Epithelial cell of esophagus (primary cell): ENCODE measurements around the gene CPT1B.
A peak's percentile ranks its signal among the peaks of the same experiment; 100 is the strongest.
"Not testable (repeated sequence)": the region's sequence is repeated elsewhere in the genome, so short reads cannot be mapped to it uniquely, and the experiment has no call there.

ENCODE experiments used
- DNase-seq: peaks from one replicate; pipeline ENCODE4 v3.0.0; 2010; ENCODE audit warnings: low read depth
- H3K4me3 ChIP-seq: 2 replicates; pipeline ENCODE4 v1.5.1; 2011; ENCODE audit warnings: mild to moderate bottlenecking, low read length, control low read depth
- TF ChIP-seq, protein P1 (sequence below): IDR thresholded peaks from 2 replicates; pipeline ENCODE4 v1.5.1; 2011; ENCODE audit warnings: low read depth, mild to moderate bottlenecking, low read length, control low read depth, inconsistent platforms; ENCODE audit not compliant: insufficient read depth; ENCODE audit errors: missing control alignments

Gene CPT1B

DNA sequence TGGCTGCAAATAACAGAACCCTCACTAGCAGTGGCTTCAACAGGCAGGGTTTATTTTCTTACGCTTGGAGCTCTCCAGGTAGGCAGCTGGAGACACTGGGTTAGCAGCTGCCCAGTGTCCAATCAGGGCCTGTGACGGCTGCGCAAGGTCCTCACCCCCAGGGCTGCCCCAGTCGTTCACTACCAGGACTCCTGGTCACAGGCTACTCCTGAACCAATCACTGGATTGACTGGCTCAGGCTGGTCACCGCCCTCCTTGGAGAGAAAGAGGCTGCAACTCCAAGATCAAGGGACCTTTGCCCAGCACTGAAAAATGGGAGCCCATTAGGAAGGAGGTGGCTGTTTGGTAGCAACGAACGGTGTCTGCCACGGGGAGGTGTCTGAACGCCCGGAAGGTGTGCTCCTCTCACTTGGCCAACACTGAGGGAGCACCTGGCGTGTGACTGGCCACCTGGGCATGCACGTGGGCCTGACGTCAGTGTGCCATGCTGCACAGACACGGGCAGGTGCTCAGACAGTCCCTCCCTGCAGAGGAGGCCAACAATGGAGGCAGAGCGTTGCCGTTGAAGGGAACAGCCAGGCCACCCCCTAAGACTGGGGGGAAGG, 44.6 kb upstream of the CPT1B start:
- DNase-seq: peak; percentile 70
- H3K4me3 ChIP-seq: no peak overlapping the region
- TF ChIP-seq, protein P1, sequence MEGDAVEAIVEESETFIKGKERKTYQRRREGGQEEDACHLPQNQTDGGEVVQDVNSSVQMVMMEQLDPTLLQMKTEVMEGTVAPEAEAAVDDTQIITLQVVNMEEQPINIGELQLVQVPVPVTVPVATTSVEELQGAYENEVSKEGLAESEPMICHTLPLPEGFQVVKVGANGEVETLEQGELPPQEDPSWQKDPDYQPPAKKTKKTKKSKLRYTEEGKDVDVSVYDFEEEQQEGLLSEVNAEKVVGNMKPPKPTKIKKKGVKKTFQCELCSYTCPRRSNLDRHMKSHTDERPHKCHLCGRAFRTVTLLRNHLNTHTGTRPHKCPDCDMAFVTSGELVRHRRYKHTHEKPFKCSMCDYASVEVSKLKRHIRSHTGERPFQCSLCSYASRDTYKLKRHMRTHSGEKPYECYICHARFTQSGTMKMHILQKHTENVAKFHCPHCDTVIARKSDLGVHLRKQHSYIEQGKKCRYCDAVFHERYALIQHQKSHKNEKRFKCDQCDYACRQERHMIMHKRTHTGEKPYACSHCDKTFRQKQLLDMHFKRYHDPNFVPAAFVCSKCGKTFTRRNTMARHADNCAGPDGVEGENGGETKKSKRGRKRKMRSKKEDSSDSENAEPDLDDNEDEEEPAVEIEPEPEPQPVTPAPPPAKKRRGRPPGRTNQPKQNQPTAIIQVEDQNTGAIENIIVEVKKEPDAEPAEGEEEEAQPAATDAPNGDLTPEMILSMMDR: peak; percentile 19

DNA sequence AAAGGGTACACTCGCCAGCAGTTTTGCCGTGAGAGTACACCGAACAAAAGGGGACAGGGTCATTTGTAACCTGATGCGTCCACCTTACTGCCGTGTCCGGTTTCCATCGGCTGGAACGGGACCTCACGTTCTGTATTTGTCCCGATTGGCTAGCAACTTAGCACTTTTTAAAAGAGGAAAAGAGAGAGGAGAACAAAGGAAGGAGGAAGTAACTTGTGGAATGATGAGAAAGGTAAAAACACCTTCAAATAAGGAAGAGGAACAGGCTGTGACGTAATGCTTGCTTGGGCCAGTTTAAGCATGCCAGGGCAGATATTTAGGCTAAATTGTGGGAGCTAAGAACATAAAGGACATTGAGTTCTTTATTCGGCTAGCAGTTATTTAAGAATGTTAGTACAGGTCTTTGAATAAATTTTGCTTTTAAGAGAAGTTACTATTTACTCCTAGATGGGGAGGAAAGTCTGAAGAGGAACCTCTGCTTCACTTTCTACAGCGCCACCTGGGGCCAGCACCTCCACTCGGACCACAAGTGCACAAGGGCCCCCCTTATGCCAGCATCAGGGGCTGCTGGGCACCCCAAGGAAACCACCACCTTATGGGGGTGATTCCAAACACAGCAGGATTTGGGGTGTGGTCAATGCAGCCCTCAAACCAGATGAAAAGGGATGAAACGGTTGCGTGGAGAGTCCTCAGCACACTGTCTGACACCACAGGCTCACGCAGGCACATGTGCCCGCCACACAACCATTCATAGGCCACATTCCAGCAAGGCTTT, 43.9 kb upstream of the CPT1B start:
- TF ChIP-seq, protein P1: peak; percentile 36
- H3K4me3 ChIP-seq: peak overlapping the region; percentile 39
- peak; percentile 58 for DNase-seq

DNA sequence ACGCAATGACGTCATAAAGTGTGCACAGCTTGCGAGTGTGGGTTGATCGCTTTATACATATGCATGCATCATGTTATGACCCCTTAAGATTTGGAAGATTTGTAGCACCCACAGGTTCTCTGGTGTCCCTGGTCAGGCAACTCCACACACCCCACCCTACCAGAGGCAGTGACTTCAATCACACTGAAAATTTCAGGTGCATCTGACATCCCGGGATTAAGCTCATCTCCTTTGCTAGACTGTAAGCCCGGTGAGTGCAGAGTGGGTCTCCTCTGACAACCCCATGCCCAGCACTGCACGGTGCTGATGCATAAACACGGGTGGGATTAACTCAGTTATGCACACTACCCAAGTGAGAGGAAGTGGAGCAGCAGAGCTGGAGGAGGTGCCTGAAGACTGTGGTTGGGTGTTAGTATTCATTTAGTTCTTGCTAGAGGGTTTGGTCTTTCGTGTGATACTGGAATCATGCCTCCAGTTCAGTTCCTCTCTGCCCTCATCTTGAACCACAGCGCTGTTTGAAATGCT, 43.2 kb upstream of the CPT1B start:
- TF ChIP-seq, protein P1: no peak
- H3K4me3 ChIP-seq: peak overlapping the region; percentile 39
- no peak for DNase-seq

DNA sequence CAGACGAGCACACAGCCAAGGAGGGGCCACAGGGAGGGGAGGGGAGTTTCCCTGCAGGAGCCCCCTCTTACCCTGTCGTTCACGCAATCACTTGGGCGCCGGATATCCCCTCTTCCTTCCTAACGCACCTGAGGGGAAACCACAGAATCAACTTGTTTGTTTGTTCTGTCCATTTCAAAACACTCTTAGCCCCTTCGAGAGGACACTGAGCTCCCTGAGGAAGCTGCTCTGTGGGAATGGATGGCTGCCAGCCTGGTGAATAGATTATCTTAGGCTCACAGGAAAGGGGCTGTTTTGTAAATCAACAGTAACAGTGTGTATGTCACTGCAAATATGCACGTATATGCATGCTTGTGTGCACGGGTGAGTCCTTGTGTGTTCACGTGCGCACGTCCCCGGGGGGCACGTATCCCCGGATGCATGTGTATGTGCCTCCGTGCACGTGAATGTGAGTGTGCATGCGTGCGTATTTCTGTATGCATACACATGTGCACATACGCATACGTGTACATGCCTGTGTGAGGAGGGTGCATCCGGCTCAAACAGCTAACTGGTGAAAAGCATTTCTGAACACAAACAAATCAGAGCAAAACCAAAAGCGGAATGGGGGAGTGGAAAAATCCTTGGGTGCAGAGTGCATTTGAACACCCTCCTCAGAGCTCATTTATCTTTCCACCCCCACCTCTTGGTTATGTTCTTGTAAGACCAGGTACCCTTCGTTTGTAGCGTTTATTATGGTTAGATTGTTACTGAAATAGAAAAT, 42.5 kb upstream of the CPT1B start:
- DNase-seq: no peak
- peak overlapping the region; percentile 20 for H3K4me3 ChIP-seq
- TF ChIP-seq, protein P1: no peak

DNA sequence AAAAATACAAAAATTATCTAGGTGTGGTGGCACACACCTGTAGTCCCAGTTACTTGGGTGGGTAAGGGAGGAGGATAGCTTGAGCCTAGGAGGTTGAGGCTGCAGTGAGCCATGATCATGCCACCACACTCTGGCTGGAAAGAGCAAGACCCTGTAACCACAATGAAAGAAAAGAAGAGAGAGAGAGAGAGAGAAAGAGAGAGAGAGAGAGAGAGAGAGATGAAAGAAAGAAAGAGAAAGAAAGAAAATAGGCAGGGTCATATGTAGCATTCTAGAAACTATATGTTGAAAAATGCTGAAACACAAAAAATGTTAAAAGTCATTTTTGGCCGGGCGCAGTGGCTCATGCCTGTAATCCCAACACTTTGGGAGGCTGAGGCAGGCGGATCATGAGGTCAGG, 36.1 kb upstream of the CPT1B start:
- H3K4me3 ChIP-seq, DNase-seq: not testable (repeated sequence)

DNA sequence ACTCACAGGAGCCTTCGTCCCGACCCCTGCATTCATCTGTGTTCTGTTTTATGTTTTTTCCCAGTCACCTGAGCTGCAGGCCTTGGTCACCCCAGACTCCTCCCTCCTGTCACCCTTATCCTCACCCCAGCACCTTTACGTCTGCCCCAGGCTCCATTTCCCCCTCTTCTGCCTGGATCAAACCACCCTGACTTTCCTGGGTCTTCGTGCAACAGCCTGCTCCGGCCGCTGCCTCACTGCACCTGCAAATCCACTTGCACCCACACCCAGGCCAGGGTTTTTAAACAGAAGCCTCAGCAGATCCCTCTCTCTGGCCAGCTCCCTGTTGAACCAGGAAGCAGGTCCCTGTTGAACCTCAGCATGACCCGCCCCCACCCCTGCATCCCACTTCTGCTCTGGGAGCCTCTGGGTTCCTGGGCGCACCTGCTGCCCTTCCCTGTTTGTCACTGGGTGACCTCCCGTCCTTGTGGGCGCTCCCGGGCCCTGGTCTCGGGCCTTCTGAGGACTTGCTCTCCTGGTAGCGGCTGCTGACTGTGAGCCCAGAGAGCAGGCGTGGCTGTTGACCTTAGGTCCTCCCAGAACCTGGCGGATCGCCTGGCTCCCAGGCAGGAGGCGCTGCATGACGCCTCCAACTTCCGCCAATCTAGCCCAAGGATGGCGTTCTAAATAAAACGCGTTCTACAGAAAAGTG, 35.2 kb upstream of the CPT1B start:
- TF ChIP-seq, protein P1: no peak
- H3K4me3 ChIP-seq: no peak overlapping the region
- DNase-seq: peak; percentile 35
